Measurements from ENCODE around the gene TBC1D3I.
"Not testable (repeated sequence)": the region's sequence is repeated elsewhere in the genome, so short reads cannot be mapped to it uniquely, and the experiment has no call there.

GRCh38 chr17:36284219-36284618 is 19.8 kb upstream of the TBC1D3I start:
- TF ChIP-seq, protein P1, sequence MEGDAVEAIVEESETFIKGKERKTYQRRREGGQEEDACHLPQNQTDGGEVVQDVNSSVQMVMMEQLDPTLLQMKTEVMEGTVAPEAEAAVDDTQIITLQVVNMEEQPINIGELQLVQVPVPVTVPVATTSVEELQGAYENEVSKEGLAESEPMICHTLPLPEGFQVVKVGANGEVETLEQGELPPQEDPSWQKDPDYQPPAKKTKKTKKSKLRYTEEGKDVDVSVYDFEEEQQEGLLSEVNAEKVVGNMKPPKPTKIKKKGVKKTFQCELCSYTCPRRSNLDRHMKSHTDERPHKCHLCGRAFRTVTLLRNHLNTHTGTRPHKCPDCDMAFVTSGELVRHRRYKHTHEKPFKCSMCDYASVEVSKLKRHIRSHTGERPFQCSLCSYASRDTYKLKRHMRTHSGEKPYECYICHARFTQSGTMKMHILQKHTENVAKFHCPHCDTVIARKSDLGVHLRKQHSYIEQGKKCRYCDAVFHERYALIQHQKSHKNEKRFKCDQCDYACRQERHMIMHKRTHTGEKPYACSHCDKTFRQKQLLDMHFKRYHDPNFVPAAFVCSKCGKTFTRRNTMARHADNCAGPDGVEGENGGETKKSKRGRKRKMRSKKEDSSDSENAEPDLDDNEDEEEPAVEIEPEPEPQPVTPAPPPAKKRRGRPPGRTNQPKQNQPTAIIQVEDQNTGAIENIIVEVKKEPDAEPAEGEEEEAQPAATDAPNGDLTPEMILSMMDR (IDR thresholded peaks at IDR 0.05) = not testable (repeated sequence)
- not testable (repeated sequence) for TF ChIP-seq POLR2A (IDR thresholded peaks at IDR 0.05)
